Ascending aorta (tissue), 2 donors: ENCODE results near the gene NBAS. TPM values are rescaled to one million over a fixed set of nuclear protein-coding genes. Genes with fewer than 3 reads are reported as not detected.

Experiments used
- DNase-seq, 2 donors: peaks; one replicate each; pipeline ENCODE4 v3.0.0-alpha.2; 2019; ENCODE audit warnings: low spot score in 2 of 2
- H3K27ac ChIP-seq, 2 donors: fragments of 200-600 bp; sonication (generic); one replicate each; pipeline ENCODE4 v1.5.1; 2016 to 2017; ENCODE audit warnings: mild to moderate bottlenecking in 1 of 2
- H3K27me3 ChIP-seq: fragments of 200-600 bp; sonication (generic); one replicate; pipeline ENCODE4 v1.5.1; 2017
- H3K36me3 ChIP-seq, 2 donors: fragments of 200-600 bp; sonication (generic); one replicate each; pipeline ENCODE4 v1.5.1; 2016
- H3K4me1 ChIP-seq, 2 donors: fragments of 200-600 bp; sonication (generic); one replicate each; pipeline ENCODE4 v1.5.1; 2016 to 2017; ENCODE audit warnings: mild to moderate bottlenecking in 1 of 2
- H3K4me3 ChIP-seq, 2 donors: fragments of 200-600 bp; sonication (generic); one replicate each; pipeline ENCODE4 v1.5.1; 2016 to 2017; ENCODE audit warnings: mild to moderate bottlenecking in 1 of 2
- H3K9me3 ChIP-seq, 2 donors: fragments of 200-600 bp; sonication (generic); one replicate each; pipeline ENCODE4 v1.5.1; 2016
- CTCF ChIP-seq, 3 experiments: fragments of 200-600 bp in 2 of 3; fragments of 450-650 bp in 1 of 3; sonication (generic) in 2 of 3; IDR thresholded peaks; one replicate each; pipeline ENCODE4 v1.5.1; 2016 to 2019; ENCODE audit warnings: antibody characterized with exemption in 3 of 3, mild to moderate bottlenecking in 1 of 3, moderate library complexity in 1 of 3
- intact Hi-C: fragments of 100-400 bp; cut with DNase I; formaldehyde crosslinking; loops from one replicate; pipeline ENCODE4 v1.15.1; 2023
- total RNA-seq: library from RNA; depleted of rRNA; stranded (reverse); fragments of >200 nt; gene quantifications from one replicate; pipeline ENCODE4 v1.1.0, GENCODE V29; 2016

NBAS gene
- total RNA-seq, 1 donor from 2014 or later, result 37.1 TPM

GRCh38 chr2:15145919-15146318, 415.2 kb downstream of the NBAS start:
- H3K36me3 ChIP-seq, result no peaks in the 10 kb centered on the region
- no peak overlapping the region for H3K4me3 ChIP-seq
- no peak for TF ChIP-seq CTCF (IDR thresholded peaks at IDR 0.05)
- no peak for DNase-seq
- no peaks in the 10 kb centered on the region for H3K9me3 ChIP-seq
- intact Hi-C loops, result no loop called here
- H3K27me3 ChIP-seq, result no peaks in the 10 kb centered on the region
- no peaks in the 10 kb centered on the region for H3K4me1 ChIP-seq
- no peak overlapping the region for H3K27ac ChIP-seq

GRCh38 chr2:15145046-15145817, 415.9 kb downstream of the NBAS start:
- peaks cover 0 to under 1% of the 10 kb centered on the region in 2 donors for H3K9me3 ChIP-seq
- no peak overlapping the region for H3K27ac ChIP-seq
- no peak overlapping the region for H3K4me3 ChIP-seq
- intact Hi-C loops, result no loop called here
- no peaks in the 10 kb centered on the region for H3K27me3 ChIP-seq
- H3K4me1 ChIP-seq, result no peaks in the 10 kb centered on the region
- TF ChIP-seq CTCF (IDR thresholded peaks at IDR 0.05), result no peak
- no peak for DNase-seq
- no peaks in the 10 kb centered on the region for H3K36me3 ChIP-seq

GRCh38 chr2:15142069-15142689, 419.0 kb downstream of the NBAS start:
- Histone ChIP-seq H3K9me3 (peaks cover 0 to 6% of the 10 kb centered on the region in 2 donors), H3K27me3 (no peaks in the 10 kb centered on the region), H3K4me1 (no peaks in the 10 kb centered on the region), H3K27ac (no peak overlapping the region), H3K4me3 (no peak overlapping the region), H3K36me3 (no peaks in the 10 kb centered on the region)
- no peak for TF ChIP-seq CTCF (IDR thresholded peaks at IDR 0.05)
- intact Hi-C loops, result no loop called here
- DNase-seq, result no peak

- H3K4me3 ChIP-seq, result no peak overlapping the region
Measured at GRCh38 chr2:15141211-15141610, 419.9 kb downstream of the NBAS start.

GRCh38 chr2:15136639-15137038, 424.5 kb downstream of the NBAS start:
- no peaks in the 10 kb centered on the region for H3K27me3 ChIP-seq
- no peak overlapping the region for H3K4me3 ChIP-seq
- no peak overlapping the region for H3K27ac ChIP-seq
- H3K9me3 ChIP-seq, result peaks cover 0 to 6% of the 10 kb centered on the region in 2 donors
- DNase-seq, result no peak
- no peak for TF ChIP-seq CTCF (IDR thresholded peaks at IDR 0.05)
- intact Hi-C loops, result no loop called here
- no peaks in the 10 kb centered on the region for H3K36me3 ChIP-seq
- H3K4me1 ChIP-seq, result no peaks in the 10 kb centered on the region

More at GRCh38 chr2:15141211-15141610, 419.9 kb downstream of the NBAS start:
- intact Hi-C loops, result no loop called here
- H3K27me3 ChIP-seq, result no peaks in the 10 kb centered on the region
- H3K4me1 ChIP-seq, result no peaks in the 10 kb centered on the region
- H3K27ac ChIP-seq, result no peak overlapping the region
- H3K36me3 ChIP-seq, result no peaks in the 10 kb centered on the region
- no peak for TF ChIP-seq CTCF (IDR thresholded peaks at IDR 0.05)
- DNase-seq, result no peak
- H3K9me3 ChIP-seq, result peaks cover 0 to 6% of the 10 kb centered on the region in 2 donors
